ENCODE measurements around the gene ALLC. TPM values are rescaled to one million over a fixed set of nuclear protein-coding genes. Genes with fewer than 3 reads are reported as not detected.
"Not testable (repeated sequence)": the region's sequence is repeated elsewhere in the genome, so short reads cannot be mapped to it uniquely, and the experiment has no call there.

ALLC gene
- polyA plus RNA-seq, 1 of the 3 experiments (the other 2 are of a cell fraction), result not detected

GRCh38 chr2:3613524-3613905 is 44.5 kb upstream of the ALLC start:
- no peak overlapping the region for H2AFZ ChIP-seq (ENCODE audit: low read depth)
- no peaks in the 10 kb centered on the region for H3K79me2 ChIP-seq (ENCODE audit: insufficient read depth)
- peaks cover 5% of the 10 kb centered on the region for H3F3A ChIP-seq (replicated peaks; ENCODE audit: insufficient read depth)
- H3K9me2 ChIP-seq, result no peaks in the 10 kb centered on the region
- TF ChIP-seq TEAD4 (IDR thresholded peaks at IDR 0.05; ENCODE audit: borderline replicate concordance, insufficient read depth) (no peak), MEF2A (IDR thresholded peaks at IDR 0.05; ENCODE audit: borderline replicate concordance, low read depth) (no peak), RCOR1 (IDR thresholded peaks at IDR 0.05; ENCODE audit: low read length) (no peak), YY1 (IDR thresholded peaks at IDR 0.05; ENCODE audit: low read depth) (no peak), SIN3A (IDR thresholded peaks at IDR 0.05; ENCODE audit: borderline replicate concordance, low read depth, low read length) (no peak), FOSL2 (IDR thresholded peaks at IDR 0.05; ENCODE audit: borderline replicate concordance, low read depth) (no peak), TCF12 (IDR thresholded peaks at IDR 0.05) (no peak), GABPA (IDR thresholded peaks at IDR 0.05; ENCODE audit: low read depth) (no peak), PBX3 (IDR thresholded peaks at IDR 0.05) (no peak), JUND (IDR thresholded peaks at IDR 0.05) (no peak), ELF1 (IDR thresholded peaks at IDR 0.05) (no peak), RAD21 (IDR thresholded peaks at IDR 0.05; ENCODE audit: low read length) (no peak), RXRA (IDR thresholded peaks at IDR 0.05; ENCODE audit: borderline replicate concordance, low read depth) (no peak), RFX5 (IDR thresholded peaks at IDR 0.05; ENCODE audit: low read length) (no peak)
- TF ChIP-seq, protein P1, sequence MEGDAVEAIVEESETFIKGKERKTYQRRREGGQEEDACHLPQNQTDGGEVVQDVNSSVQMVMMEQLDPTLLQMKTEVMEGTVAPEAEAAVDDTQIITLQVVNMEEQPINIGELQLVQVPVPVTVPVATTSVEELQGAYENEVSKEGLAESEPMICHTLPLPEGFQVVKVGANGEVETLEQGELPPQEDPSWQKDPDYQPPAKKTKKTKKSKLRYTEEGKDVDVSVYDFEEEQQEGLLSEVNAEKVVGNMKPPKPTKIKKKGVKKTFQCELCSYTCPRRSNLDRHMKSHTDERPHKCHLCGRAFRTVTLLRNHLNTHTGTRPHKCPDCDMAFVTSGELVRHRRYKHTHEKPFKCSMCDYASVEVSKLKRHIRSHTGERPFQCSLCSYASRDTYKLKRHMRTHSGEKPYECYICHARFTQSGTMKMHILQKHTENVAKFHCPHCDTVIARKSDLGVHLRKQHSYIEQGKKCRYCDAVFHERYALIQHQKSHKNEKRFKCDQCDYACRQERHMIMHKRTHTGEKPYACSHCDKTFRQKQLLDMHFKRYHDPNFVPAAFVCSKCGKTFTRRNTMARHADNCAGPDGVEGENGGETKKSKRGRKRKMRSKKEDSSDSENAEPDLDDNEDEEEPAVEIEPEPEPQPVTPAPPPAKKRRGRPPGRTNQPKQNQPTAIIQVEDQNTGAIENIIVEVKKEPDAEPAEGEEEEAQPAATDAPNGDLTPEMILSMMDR (IDR thresholded peaks at IDR 0.05), result no peak
- no peak for DNase-seq
- ChIA-PET CTCF (no interaction called here), POLR2A (interaction anchor here (0.6 kb wide), 1 partner anchor 38 kb away, joined by 4 read pairs; no protein-coding TSS in a partner anchor)
- no peaks in the 10 kb centered on the region for H4K20me1 ChIP-seq (ENCODE audit: insufficient read depth)
- H3K36me3 ChIP-seq (replicated peaks in 1 of 2; ENCODE audit: control insufficient read depth in 1 of 2, insufficient read depth in 2 of 2, low read length in 1 of 2), result peaks cover 0 to 3% of the 10 kb centered on the region in 2 experiments
- H3K4me3 ChIP-seq (ENCODE audit: low read depth in 2 of 2, low read length in 1 of 2), result no peak overlapping the region
- no peaks in the 10 kb centered on the region for H3K27me3 ChIP-seq (ENCODE audit: insufficient read depth)
- H3K9me3 ChIP-seq, result peaks cover 6% of the 10 kb centered on the region; the same call in 1 of the 2 replicates
- no peak overlapping the region for H3K27ac ChIP-seq (ENCODE audit: low read depth in 2 of 2, low read length in 1 of 2)
- H3K9ac ChIP-seq, result no peak overlapping the region
- peaks cover 0 to 25% of the 10 kb centered on the region in 2 experiments; a peak in 2 of 4 replicates for H3K4me1 ChIP-seq (ENCODE audit: control insufficient read depth in 1 of 2, insufficient read depth in 2 of 2, low read depth in 1 of 2, low read length in 1 of 2)
- no peak overlapping the region for H3K4me2 ChIP-seq
- WGBS (ENCODE audit: low lambda C conversion rate), result 86% methylated on average over 12 of the region's 12 CpGs

- H4K20me1 ChIP-seq (ENCODE audit: insufficient read depth); H3F3A ChIP-seq (replicated peaks; ENCODE audit: insufficient read depth); H3K9me2 ChIP-seq; H3K27ac ChIP-seq (ENCODE audit: low read depth in 2 of 2, low read length in 1 of 2); H3K9me3 ChIP-seq; H3K27me3 ChIP-seq (ENCODE audit: insufficient read depth); POLR2A ChIA-PET; H2AFZ ChIP-seq (ENCODE audit: low read depth); H3K79me2 ChIP-seq (ENCODE audit: insufficient read depth); H3K4me2 ChIP-seq; CTCF ChIA-PET; H3K9ac ChIP-seq; DNase-seq; H3K4me3 ChIP-seq (ENCODE audit: low read depth in 2 of 2, low read length in 1 of 2); H3K36me3 ChIP-seq (replicated peaks in 1 of 2; ENCODE audit: control insufficient read depth in 1 of 2, insufficient read depth in 2 of 2, low read length in 1 of 2): not testable (repeated sequence)
- peaks cover 0 to 13% of the 10 kb centered on the region in 2 experiments; a peak in 2 of 4 replicates for H3K4me1 ChIP-seq (ENCODE audit: control insufficient read depth in 1 of 2, insufficient read depth in 2 of 2, low read depth in 1 of 2, low read length in 1 of 2)
- WGBS (ENCODE audit: low lambda C conversion rate), result 23% methylated on average over 2 of the region's 2 CpGs
Measured at GRCh38 chr2:3614743-3615142, 43.3 kb upstream of the ALLC start.

GRCh38 chr2:3615541-3616200 is 42.3 kb upstream of the ALLC start:
- H3K4me3 ChIP-seq (ENCODE audit: low read depth in 2 of 2, low read length in 1 of 2); H3K4me1 ChIP-seq (ENCODE audit: control insufficient read depth in 1 of 2, insufficient read depth in 2 of 2, low read depth in 1 of 2, low read length in 1 of 2); H4K20me1 ChIP-seq (ENCODE audit: insufficient read depth); H3F3A ChIP-seq (replicated peaks; ENCODE audit: insufficient read depth); H3K36me3 ChIP-seq (replicated peaks in 1 of 2; ENCODE audit: control insufficient read depth in 1 of 2, insufficient read depth in 2 of 2, low read length in 1 of 2); H3K27me3 ChIP-seq (ENCODE audit: insufficient read depth); H3K9me2 ChIP-seq; H3K27ac ChIP-seq (ENCODE audit: low read depth in 2 of 2, low read length in 1 of 2); CTCF ChIA-PET; H3K9me3 ChIP-seq; H3K9ac ChIP-seq; POLR2A ChIA-PET; H3K4me2 ChIP-seq; H3K79me2 ChIP-seq (ENCODE audit: insufficient read depth); DNase-seq; H2AFZ ChIP-seq (ENCODE audit: low read depth): not testable (repeated sequence)
- 92% methylated on average over 14 of the region's 46 CpGs for WGBS (ENCODE audit: low lambda C conversion rate)

DNA sequence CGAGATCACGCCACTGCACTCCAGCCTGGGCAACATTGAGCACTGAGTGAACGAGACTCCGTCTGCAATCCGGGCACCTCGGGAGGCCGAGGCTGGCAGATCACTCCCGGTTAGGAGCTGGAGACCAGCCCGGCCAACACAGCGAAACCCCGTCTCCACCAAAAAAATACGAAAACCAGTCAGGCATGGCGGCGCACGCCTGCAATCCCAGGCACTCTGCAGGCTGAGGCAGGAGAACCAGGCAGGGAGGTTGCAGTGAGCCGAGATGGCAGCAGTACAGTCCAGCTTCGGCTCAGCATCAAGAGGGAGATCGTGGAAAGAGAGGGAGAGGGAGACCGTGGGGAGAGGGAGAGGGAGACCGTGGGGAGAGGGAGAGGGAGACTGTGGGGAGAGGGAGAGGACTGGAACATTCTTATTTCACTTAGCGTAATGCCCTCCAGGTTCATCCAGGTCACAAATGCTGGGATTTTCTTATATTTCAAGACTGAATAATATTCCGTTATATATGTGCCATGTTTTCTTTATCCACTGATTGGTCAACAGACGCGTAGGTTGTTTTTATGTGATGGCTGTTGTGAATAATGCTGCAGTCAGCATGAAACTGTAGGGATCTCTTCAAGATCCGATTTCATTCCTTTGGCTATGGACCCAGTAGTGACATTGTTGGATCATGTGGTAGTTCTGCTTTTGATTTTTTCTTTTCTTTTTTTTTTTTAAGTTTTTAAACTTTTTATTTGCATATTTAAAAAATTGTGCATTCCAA is 41.4 kb upstream of the ALLC start:
- H3K4me2 ChIP-seq; H3K9ac ChIP-seq; DNase-seq; H3K79me2 ChIP-seq (ENCODE audit: insufficient read depth); H4K20me1 ChIP-seq (ENCODE audit: insufficient read depth); H3K27ac ChIP-seq (ENCODE audit: low read depth in 2 of 2, low read length in 1 of 2); H3K4me1 ChIP-seq (ENCODE audit: control insufficient read depth in 1 of 2, insufficient read depth in 2 of 2, low read depth in 1 of 2, low read length in 1 of 2); H3F3A ChIP-seq (replicated peaks; ENCODE audit: insufficient read depth); H3K4me3 ChIP-seq (ENCODE audit: low read depth in 2 of 2, low read length in 1 of 2); CTCF ChIA-PET; H3K36me3 ChIP-seq (replicated peaks in 1 of 2; ENCODE audit: control insufficient read depth in 1 of 2, insufficient read depth in 2 of 2, low read length in 1 of 2); H2AFZ ChIP-seq (ENCODE audit: low read depth); POLR2A ChIA-PET; H3K9me3 ChIP-seq; H3K9me2 ChIP-seq; H3K27me3 ChIP-seq (ENCODE audit: insufficient read depth): not testable (repeated sequence)
- 86% methylated on average over 22 of the region's 25 CpGs for WGBS (ENCODE audit: low lambda C conversion rate)
